ENCODE measurements around the gene SPDYA. TPM values are rescaled to one million over a fixed set of nuclear protein-coding genes. Genes with fewer than 3 reads are reported as not detected.
A peak's percentile ranks its signal among the peaks of the same experiment; 100 is the strongest.

The SPDYA gene
- total and polyA plus RNA-seq, 2 of the 13 experiments (the other 11 are each of a cell fraction or from before 2014, with no cell fraction given) = 0.32 to 0.75 TPM

DNA sequence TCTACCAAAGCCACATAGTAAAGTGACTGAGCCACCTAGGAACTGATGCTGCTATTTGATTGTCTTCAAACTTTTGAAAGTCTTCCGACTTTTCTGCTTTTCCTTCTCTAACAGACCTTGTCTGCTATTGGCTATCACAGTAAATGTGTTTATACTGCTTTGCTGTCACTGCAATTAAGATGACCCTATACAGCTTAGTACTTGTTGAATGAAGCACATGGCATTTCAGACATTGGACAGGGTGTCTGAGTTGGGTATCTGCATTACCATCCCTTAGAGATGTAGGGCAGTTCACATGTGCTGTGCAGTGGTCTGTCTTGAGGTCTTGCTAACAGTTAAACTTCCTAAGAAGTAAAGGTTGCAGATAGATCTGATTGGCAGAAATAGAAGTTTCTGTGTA, 87.4 kb downstream of the SPDYA start:
- peaks cover 87% of the 10 kb centered on the region for H3K79me2 ChIP-seq (ENCODE audit: insufficient read depth, low read length)
- peaks cover 81% of the 10 kb centered on the region for H4K20me1 ChIP-seq (ENCODE audit: insufficient read depth, low read length)
- TF ChIP-seq GFI1 (CRISPR knock-in tag; IDR thresholded peaks at IDR 0.05; ENCODE audit: borderline replicate concordance) (0 out of 2 replicates have a peak, but pooled peaks have one; percentile 13), NFATC3 (CRISPR knock-in tag; IDR thresholded peaks at IDR 0.05) (0 out of 2 replicates have a peak, but pooled peaks have one; percentile 34), PAWR (CRISPR knock-in tag; IDR thresholded peaks at IDR 0.05; ENCODE audit: borderline replicate concordance) (no peak), SAP130 (CRISPR knock-in tag; IDR thresholded peaks at IDR 0.05; ENCODE audit: low read depth) (0 out of 2 replicates have a peak, but pooled peaks have one; percentile 22)
- in situ Hi-C loops (cut with HindIII; ENCODE audit: extremely low pct_ligation_motif_present, low pct_unique_long_range_greater_than_20kb) (no loop called here), intact Hi-C loops (cut with micrococcal nuclease; ENCODE audit: unreplicated experiment) (loop anchor here (1.0 kb wide), 1 partner anchor 28 kb away; the partner anchor contains the start of gene TRMT61B)
- no peaks in the 10 kb centered on the region; a peak in 1 of 5 replicates for H3K27me3 ChIP-seq (ENCODE audit: control insufficient read depth in 1 of 2, insufficient read depth in 2 of 2, low read length in 2 of 2)
- peak overlapping the region; percentile 85 for H3K4me2 ChIP-seq (ENCODE audit: low read depth, low read length)
- ChIA-PET POLR2A (no interaction called here), CTCF (ENCODE audit: low intra/inter-chr PET ratio, low total read pairs) (no interaction called here)
- H3K4me1 ChIP-seq (ENCODE audit: insufficient read depth, low read length) = peaks cover 50% of the 10 kb centered on the region
- ATAC-seq (no peak), FAIRE-seq (no peak), DNase-seq (ENCODE audit: low spot score) (no peak)
- peaks cover 8 to 20% of the 10 kb centered on the region in 2 experiments for H3K36me3 ChIP-seq (replicated peaks in 1 of 2; ENCODE audit: control insufficient read depth in 1 of 2, insufficient read depth in 2 of 2, low read length in 2 of 2)
- WGBS (ENCODE audit: low lambda C conversion rate) = 58% methylated on average over 1 of the region's 1 CpG
- H3K9ac ChIP-seq (ENCODE audit: insufficient read depth, low read depth, low read length) = peak overlapping the region; percentile 2; the same call in 1 of the 2 replicates
- H3K9me3 ChIP-seq (ENCODE audit: low read length) = no peaks in the 10 kb centered on the region
- peak overlapping the region; percentile 11 to 100 (median 82); a peak in 3 of 6 replicates for H3K4me3 ChIP-seq (replicated peaks in 1 of 3; ENCODE audit: insufficient read depth in 1 of 3, low read depth in 2 of 3, low read length in 3 of 3)
- H3K27ac ChIP-seq (ENCODE audit: extremely low read length, insufficient read depth, low read length) = no peak overlapping the region
- no peak overlapping the region for H2AFZ ChIP-seq (ENCODE audit: low read length)
- BruUV-seq (replicated peaks) = no TSS peak

Other genes starting within 250 kb of the SPDYA start
- 109 and 209 TPM in 2 replicates for gene PPP1CB, start 59.0 kb upstream of the SPDYA start, total RNA-seq (2016; rRNA removed; fragmentation: Illumina TruSeq; extraction: Trizol)
- gene PPP1CB, start 59.0 kb upstream of the SPDYA start, polyA plus RNA-seq (2011; rRNA removed) = 33.8 and 46.9 TPM in 2 replicates
- 23.5 and 29.7 TPM in 2 replicates for gene TRMT61B, start 59.5 kb downstream of the SPDYA start, total RNA-seq (2016; rRNA removed; fragmentation: Illumina TruSeq; extraction: Trizol)
- 15.3 and 19.7 TPM in 2 replicates for gene TRMT61B, start 59.5 kb downstream of the SPDYA start, polyA plus RNA-seq (2011; rRNA removed)
- gene WDR43, start 83.8 kb downstream of the SPDYA start, total RNA-seq (2016; rRNA removed; fragmentation: Illumina TruSeq; extraction: Trizol) = 167 and 253 TPM in 2 replicates
- 88.9 and 121 TPM in 2 replicates for gene WDR43, start 83.8 kb downstream of the SPDYA start, polyA plus RNA-seq (2011; rRNA removed)
- gene TOGARAM2, start 170.5 kb downstream of the SPDYA start, total RNA-seq (2016; rRNA removed; fragmentation: Illumina TruSeq; extraction: Trizol) = under 0.01 TPM in 1 of 2 replicates, not detected in the other
- 0.05 TPM in 2 replicates for gene TOGARAM2, start 170.5 kb downstream of the SPDYA start, polyA plus RNA-seq (2011; rRNA removed)

Data from HepG2 (cell line).